Stimulated activated CD4-positive, alpha-beta T cell treated with anti-CD3 and anti-CD28 coated beads, Interleukin-4, amount 100 ng/mL, for 48 hours (primary cell): ENCODE data around the gene HOXB2.
"Not testable (repeated sequence)": the region's sequence is repeated elsewhere in the genome, so short reads cannot be mapped to it uniquely, and the experiment has no call there.

ENCODE experiments used
- DNase-seq, 2 donors: peaks; one replicate each; pipeline ENCODE4 v3.0.0-alpha.2; 2020; ENCODE audit warnings: low read depth in 2 of 2

Gene HOXB2

DNA sequence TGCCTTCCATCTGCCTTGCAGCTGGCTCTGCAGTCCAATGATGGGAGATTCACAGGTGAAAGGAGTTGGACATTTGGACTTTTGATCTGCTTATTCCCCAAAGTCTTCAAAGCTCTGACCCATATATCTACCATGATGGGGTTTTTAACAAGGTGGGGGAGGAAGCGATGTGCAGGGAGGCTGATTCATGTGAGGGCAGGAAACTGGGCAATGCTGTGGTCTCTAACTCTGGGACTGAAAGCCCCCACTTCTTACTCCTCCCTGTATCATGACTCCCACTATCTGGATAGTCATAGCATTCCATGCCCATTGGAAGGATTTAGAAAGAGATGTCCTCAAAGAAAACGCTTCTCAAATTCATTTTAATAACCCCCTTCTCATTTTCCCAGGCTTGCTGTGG is 30.4 kb downstream of the HOXB2 start:
- DNase-seq: no peak

- no peak for DNase-seq
Measured at GRCh38 chr17:48513666-48514455, 31.0 kb downstream of the HOXB2 start.

- DNase-seq: no peak
Measured at GRCh38 chr17:48513097-48513496, 31.8 kb downstream of the HOXB2 start.

DNA sequence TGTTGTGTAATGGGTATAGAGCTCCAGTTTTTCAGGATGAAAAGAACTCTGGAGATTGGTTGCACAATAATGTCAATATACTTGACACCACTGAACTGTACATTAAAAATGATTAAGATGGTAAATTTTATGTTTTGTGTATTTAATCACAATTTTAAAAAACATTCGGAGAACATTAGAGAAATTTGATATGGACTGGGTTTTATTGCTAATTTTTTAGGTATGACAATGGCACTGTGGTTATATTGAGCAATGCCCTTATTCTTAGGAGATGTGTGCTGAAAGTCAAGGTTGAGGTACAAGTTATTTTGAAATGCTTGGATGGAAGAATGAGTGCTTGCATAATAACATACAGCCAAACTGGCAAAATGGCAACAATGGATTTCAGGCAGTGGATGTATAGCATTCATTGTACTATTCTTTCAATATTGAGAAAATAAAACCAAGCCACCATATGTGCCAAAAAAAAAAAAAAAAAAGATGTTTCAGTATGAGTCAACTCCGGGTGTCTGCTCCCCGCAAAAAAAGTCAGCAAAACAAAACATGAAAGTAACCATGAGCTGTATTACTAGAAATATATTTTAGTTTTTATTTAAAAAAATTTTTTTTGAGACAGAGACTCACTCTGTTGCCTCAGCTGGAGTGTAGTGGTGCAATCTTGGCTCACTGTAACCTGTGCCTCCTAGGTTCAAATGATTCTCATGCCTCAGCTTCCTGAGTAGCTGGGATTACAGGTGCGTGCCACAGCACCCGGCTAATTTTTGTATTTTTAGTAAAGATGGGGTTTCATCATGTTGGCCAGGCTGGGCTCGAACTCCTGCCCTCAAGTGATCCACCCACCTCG is 33.9 kb downstream of the HOXB2 start:
- DNase-seq: no peak

- no peak for DNase-seq
Measured at GRCh38 chr17:48510381-48510760, 34.5 kb downstream of the HOXB2 start.

DNA sequence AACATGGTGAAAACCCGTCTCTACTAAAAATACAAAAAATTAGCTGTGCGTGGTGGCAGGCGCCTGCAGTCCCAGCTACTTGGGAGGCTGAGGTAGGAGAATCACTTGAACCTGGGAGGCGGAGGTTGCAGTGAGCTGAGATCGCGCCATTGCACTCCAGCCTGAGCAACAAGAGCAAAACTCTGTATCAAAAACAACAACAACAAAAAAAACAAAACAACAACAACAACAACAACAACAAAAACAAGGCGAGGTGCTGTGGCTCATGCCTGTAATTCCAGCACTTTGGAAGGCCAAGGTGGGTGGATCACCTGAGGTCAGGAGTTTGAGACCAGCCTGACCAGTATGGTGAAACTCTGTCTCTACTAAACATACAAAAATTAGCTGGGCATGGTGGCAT is 35.2 kb downstream of the HOXB2 start:
- DNase-seq: not testable (repeated sequence)

GRCh38 chr17:48506246-48506645 is 38.7 kb downstream of the HOXB2 start:
- no peak for DNase-seq

DNA sequence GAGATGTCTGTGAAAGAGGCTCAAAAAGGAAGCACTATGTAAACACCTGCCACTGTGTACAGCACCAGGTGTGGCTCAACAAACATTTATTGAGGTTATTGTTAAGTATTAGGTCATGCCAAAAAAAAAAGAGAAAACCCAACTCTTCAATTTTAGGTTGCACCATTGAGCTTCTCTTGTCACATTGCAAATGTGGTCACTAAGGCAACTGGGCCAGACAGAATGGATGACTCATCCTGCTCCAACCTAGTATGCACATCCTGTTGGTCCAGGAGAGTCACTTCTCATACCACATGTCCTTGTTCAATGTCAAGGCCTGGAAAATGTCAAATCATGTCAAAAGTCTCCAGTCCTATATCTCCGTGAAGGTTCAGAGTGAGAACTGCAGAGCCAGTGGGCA is 39.1 kb downstream of the HOXB2 start:
- DNase-seq: peak in 1 of 2 donors; percentile 19

GRCh38 chr17:48504953-48505352 is 40.0 kb downstream of the HOXB2 start:
- DNase-seq: no peak

DNA sequence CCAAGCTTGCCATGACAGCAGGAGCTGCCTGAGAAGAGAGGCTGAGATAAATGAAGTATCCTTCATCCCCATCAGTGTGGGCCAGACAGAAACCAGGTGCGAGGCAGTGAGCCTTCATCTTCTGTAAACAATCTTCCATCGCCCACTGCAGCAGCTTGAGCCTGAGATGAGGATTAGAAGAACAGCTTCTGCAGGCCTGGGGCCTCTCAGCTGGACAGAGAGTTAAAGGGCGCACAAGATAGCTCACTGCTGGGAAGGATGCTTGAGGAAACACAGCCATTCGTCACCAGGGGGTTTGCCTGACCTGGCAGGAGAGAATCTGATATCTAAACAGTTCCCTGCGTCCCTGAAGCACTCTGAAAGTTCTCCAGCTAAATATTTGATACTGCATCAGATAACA is 41.2 kb downstream of the HOXB2 start:
- no peak for DNase-seq

DNA sequence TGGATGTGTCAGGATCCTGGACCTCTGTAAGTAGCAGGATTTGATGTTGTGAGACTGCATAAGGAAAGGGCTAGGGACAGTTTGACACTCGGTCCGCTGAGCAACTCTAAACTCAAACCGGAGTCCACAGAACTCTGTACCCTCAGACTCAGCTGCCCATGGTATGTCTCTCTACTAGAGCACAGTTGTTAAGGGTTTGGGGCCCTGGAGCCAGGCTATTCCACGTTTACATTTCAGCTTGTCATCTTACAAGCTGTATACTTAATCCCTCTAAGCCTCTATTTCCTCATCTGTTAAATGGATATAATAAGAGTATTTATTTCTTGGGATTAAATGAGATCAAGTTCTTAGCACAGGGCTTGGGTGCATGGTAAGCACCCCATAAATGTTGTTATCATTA is 42.0 kb downstream of the HOXB2 start:
- no peak for DNase-seq

DNA sequence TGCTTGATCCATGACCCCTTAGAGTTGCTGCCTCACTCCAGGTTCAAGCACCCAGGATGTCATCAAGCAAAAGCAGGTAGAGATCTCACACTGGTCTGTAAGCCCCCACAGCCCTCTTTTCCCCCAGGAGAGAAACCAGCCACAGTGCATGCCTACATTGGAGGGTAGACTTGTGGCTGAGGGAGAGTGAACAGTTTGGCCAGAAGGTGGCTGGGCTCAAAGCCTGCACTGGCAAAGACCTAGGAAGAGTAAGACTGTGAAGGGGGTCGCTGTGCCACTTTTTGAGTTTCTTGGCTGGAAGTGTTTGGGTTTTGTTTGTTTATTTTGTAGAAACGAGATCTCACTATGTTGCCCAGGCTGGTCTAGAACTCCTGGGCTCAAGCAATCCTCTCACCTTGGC is 42.6 kb downstream of the HOXB2 start:
- DNase-seq: no peak

DNA sequence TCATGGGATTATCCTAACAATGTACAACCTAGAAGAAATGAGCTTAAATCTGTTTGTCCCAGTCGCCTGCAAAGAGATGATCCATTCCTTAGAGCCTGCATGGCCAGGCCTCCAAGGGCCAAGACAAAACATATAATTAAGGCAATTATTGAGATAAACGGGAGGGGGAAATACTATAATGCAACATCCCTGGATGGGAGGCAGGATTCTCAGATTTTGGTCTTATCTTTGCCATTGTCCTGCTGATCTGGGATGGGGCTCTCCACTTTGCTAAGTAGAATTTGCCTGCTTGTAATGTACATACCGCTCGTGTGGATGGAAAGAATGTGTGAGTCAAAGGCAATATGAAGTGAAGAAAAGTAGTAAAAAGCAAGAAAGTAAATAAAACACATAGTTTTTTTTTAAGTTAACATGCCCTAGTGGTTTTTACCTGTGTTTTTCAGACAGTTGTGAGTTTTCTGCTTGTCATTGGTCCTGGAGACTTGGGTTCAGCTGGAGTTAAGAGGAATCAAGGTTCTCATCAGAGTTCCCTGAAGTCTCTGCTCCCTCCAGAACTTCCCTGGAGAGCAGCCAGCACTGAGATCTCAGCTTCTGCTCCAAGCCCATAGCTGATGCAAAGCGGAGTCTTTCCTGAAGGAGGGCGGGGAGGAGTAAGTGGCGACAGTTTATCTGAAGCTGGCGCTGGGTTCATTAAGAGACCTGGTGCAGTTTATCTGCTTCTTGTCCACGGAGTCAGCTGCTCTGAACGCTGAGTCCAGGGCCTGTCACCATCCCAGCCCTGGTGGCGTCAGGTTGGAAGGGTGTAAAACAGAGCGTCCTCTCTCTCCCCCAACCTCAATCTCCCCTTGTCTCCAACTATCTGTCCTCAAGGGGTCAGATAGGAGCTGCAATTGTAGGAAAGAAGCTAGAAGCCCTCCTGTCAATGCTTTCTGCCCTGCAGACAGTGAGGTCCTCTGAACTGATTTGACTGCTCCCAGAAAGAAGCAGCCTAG is 44.2 kb downstream of the HOXB2 start:
- DNase-seq: no peak

DNA sequence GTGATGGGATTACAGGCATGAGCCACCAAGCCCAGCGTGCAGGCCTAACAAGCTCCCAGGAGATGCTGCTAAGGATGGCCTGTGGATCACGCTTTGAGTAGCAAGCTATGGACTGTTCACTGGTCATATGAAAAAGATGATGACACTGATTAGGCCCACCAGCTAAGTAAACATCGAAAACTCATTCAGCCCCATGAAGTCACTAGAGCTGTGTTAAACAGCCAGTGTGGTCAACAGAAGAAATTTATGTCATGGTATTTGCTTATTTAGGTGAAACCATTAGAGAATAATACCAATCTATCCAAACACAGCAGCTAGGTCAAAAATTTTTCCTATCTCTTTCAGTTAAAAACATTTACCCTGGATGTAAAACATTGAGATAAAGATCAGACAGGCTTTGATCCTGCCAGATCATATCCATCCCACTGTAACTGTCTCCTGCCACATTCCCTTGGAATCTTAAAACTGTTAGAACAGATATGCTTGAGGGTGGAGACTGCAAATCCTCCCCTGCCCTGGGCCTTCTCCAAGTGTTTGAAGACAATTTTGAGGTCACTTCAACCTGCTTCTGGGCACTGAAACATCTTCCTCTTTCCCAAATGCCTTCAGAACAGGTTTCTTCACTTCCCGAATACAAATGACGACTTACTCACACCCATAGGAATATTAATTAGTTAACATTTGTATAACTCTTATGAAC is 45.0 kb downstream of the HOXB2 start:
- no peak for DNase-seq

DNA sequence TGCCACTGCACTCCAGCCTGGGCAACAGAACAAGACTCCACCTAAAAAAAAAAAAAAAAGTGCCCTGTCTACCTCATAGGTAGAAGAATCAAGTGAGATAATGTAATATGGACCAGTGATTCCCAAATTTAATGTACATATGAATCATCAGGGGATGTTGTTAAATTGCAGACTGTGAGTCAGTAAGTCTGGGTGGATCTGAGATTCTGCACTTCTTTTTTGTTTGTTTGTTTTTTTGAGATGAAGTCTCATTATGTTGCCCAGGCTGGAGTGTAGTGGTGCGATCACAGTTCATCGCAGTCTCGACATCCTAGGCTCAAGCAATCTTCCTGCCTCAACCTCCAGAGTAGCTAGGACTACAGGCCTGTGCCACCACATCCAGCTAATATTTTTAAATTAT is 45.7 kb downstream of the HOXB2 start:
- DNase-seq: no peak

DNA sequence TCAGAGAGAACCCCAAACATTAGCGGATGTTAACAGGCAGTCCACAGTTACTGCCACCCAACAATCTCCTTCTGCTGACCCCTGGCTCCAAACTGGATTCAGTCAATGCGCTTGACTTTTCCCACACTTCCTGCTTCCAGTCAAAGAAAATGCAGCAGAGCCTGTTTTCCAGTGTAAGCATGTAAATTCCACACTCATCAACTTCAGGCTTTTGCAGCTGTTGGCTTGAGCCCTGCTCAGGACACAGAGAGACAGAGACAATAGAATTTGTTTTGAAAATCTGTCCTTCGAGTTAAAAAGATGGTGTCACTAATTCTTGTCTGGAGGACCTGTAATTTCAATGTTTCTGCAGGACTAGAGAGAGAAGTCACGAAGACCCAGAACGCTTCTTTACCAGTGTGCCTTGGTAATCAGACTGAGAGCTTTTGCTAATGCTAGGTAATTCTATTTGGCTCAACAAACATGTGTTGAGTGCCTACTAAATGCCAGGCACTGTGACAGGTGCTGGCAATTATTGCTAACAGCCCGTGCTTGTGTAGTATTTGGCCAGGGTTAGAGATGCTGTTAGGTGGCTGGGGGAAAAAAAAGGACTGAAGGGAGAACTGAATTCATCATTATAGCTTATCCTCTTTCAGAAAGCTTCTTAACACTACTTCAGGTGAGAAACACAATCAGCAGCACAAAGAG is 46.6 kb downstream of the HOXB2 start:
- no peak for DNase-seq

DNA sequence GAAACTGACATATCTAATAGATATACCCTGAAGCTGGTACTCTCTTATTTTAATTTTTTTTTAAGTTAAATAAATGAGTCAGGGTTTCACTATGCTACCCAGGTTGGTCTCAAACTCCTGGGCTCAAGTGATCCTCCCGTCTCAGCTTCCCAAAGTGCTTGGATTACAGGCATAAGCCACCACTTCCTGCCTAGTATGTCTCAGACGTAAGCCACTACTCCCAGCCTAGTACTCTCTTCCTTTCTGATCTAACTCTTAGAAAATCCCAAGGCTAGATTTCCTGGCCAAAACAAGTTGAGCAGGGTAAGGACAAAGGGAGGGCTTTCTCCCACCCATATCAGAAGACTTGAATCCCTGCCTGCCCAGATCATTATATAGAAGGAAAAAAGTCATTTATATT is 47.8 kb downstream of the HOXB2 start:
- DNase-seq: no peak

DNA sequence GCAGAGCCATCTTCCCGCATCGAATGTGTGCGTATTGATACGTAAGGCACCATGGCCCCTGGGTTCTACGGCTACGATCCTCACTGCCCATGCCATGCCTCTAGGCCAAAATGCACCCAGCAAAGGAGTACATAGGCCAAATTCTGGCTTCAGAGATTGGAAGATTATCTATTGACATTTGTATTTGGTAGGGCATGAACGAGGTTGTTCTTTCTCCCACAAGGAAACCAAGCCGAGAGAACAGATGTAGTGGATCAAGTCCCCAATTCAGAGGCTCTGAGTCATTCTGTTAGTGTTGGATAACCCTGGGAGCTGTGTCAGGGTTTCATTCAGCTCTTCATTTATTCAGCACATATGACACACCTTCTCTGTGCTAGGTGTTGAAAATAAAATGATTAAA is 50.6 kb downstream of the HOXB2 start:
- DNase-seq: no peak
